RCC 7860 (cell line): ENCODE results near the gene PABPC1L2A.
"Not testable (repeated sequence)": the region's sequence is repeated elsewhere in the genome, so short reads cannot be mapped to it uniquely, and the experiment has no call there.

Experiments
- DNase-seq: peaks from one replicate; pipeline ENCODE4 v3.0.0-alpha.2; 2015; ENCODE audit warnings: low spot score
- FAIRE-seq: peaks from 2 replicates; lab custom pipeline; 2012; peaks lifted over from hg19 to GRCh38; lab: Jason Lieb, UNC

Gene PABPC1L2A

DNA sequence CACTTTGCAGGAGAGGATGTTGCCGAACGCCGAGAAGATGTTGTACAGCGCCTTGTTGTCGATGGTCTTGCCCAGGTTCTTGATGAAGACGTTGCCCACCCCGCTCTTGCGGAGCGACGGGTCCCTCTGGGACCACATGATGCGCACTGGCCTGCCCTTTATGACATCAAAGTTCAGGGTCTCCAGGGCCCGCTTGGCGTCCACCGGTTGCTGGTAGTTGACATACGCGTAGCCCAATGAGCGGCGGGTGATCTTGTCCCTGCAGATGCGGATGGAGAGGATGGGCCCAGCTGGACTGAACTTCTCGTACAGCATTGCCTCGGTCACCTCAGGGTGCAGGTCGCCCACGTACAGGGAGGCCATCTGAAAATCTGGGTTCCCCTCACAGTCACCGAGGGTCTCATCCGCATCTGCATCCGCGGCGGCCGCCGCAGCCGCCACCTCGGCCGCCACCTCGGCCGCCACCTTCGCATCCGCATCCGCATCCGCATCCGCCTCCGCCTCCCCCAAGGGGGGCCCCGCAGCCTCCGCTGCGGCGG is at the start of gene PABPC1L2A:
PABPC1L2A (minus strand) TSS at position 489 of the 539 bp plus-strand sequence; CDS start at position 363, 126 bp downstream.
- DNase-seq, FAIRE-seq: not testable (repeated sequence)

- DNase-seq (no peak), FAIRE-seq (no peak)
These were observed 48.5 kb upstream of the PABPC1L2A start for GRCh38 chrX:73127700-73128241.

DNA sequence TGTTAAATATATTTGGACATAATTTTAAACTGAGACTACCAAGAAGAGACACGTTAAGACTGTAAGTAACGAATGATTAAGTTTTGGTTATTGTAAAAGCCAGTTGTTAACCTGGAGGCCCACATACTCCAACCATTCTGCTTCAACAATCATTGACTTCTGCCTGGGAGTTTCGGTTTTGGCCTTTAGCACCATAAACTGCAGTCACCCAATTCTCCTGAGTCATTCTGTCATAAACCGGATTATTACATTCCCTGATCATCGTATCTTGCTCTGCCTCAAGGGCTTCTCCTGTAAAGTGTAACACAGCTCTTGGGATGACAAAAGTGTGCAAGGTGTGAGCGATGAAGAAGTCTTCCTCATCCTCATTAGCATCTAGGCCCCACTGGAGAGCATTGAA is 46.9 kb upstream of the PABPC1L2A start:
- FAIRE-seq = no peak

GRCh38 chrX:73099505-73099904 is 20.2 kb upstream of the PABPC1L2A start:
- not testable (repeated sequence) for FAIRE-seq, DNase-seq

More for the DNA sequence above, 46.9 kb upstream of the PABPC1L2A start:
- no peak for DNase-seq

- not testable (repeated sequence) for FAIRE-seq, DNase-seq
These were observed 7.5 kb upstream of the PABPC1L2A start for GRCh38 chrX:73086766-73087165.

GRCh38 chrX:73079884-73080283 is 572 bp upstream of the PABPC1L2A start:
- not testable (repeated sequence) for DNase-seq, FAIRE-seq

DNA sequence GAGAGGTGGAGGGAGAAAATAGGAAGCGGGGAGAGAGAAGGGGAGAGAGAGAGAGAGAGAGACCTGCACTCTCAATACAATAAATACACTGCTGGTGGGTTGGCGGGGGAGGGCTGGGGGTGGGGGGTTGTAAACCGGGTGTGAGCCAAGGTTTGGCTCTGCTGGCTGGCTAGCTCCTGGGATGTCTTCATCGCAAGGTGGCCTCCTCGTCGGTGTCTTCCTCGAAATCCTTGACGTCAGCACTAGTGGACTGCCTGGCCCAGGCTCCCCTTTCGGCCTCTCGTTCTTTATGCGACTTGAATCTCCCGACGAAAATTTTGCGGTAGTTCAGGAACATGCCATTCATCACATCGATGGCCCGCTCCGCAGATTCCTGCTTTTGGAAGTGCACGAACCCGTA is 715 bp downstream of the PABPC1L2A start:
- FAIRE-seq, DNase-seq: not testable (repeated sequence)

- FAIRE-seq (no peak), DNase-seq (no peak)
These were observed 2.5 kb downstream of the PABPC1L2A start for GRCh38 chrX:73076838-73077237.

GRCh38 chrX:73069365-73070035 is 9.8 kb downstream of the PABPC1L2A start:
- FAIRE-seq = no peak
- no peak for DNase-seq

DNA sequence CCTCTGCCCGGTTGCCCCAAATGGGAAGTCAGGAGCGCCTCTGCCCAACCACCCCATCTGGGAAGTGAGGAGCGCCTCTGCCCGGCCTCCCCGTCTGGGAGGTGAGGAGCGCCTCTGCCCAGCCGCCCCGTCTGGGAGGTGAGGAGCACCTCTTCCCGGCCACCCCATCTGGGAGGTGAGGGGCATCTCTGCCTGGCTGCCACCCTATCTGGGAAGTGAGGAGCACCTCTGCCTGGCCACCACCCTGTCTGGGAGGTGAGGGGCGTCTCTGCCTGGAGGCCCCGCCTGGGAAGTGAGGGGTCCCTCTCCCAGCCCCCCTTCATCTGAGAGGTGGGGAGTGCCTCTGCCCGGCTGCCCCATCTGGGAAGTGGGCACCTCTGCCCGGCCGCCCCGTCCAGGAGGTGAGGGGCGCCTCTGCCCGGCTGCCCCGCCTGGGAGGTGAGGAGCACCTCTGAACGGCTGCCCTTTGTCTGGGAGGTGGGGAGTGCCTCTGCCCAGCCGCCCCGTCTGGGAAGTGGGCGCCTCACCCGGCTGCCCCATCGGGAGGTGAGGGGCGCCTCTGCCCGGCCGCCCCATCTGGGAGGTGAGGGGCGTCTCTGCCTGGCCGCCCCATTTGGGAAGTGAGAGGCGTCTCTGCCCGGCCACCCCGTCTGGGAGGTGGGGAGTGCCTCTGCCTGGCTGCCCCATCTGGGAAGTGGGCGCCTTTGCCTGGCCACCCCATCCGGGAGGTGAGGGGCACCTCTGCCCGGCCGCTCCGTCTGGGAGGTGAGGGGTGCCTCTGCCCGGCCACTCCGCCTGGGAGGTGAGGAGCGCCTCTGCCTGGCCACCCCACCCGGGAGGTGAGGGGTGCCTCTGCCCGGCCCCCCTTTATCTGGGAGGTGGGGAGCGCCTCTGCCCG is 10.6 kb downstream of the PABPC1L2A start:
- no peak for DNase-seq
- no peak for FAIRE-seq

DNA sequence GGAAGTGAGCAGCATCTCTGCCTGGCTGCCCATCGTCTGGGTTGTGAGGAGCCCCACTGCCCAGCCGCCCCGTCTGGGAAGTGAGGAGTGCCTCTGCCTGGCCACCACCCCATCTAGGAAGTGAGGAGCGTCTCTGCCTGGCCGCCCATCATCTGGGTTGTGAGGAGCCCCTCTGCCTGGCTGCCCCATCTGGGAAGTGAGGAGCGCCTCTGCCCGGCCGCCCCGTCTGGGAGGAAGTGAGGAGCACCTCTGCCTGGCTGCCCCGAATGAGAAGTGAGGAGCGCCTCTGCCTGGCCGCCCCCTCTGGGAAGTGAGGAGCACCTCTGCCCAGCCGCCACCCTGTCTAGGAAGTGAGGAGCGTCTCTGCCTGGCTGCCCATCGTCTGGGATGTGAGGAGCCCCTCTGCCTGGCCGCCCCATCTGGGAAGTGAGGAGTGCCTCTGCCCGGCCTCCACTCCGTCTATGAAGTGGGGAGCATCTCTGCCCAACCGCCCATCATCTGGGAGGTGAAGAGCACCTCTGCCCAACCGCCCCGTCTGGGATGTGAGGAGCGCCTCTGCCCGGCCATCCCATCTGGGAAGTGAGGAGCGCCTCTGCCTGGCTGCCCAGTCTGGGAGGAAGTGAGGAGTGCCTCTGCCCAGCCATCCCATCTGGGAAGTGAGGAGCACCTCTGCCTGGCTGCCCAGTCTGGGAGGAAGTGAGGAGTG is 11.4 kb downstream of the PABPC1L2A start:
- not testable (repeated sequence) for FAIRE-seq, DNase-seq

- DNase-seq (no peak), FAIRE-seq (no peak)
These were observed 50.4 kb downstream of the PABPC1L2A start for GRCh38 chrX:73028876-73029275.
